ENCODE data around the gene DAP. TPM values are rescaled to one million over a fixed set of nuclear protein-coding genes. Genes with fewer than 3 reads are reported as not detected.

Gene DAP
- total and polyA plus RNA-seq, 2 donors: 14.1 to 34.4 TPM

GRCh38 chr5:10676224-10676623 is 84.8 kb downstream of the DAP start:
- no peaks in the 10 kb centered on the region for H3K9me3 ChIP-seq (ENCODE audit: control insufficient read depth in 2 of 2, insufficient read depth in 1 of 2, low read length in 1 of 2)
- 95% methylated on average over 4 of the region's 4 CpGs for WGBS
- no peak for DNase-seq (ENCODE audit: low read depth in 6 of 9, low spot score in 9 of 9)
- H3K36me3 ChIP-seq (ENCODE audit: control insufficient read depth in 2 of 2, insufficient read depth in 2 of 2, low read length in 1 of 2): peaks cover 18 to 30% of the 10 kb centered on the region in 2 donors
- H3K27ac ChIP-seq (ENCODE audit: low read depth in 1 of 2, low read length in 1 of 2): no peak overlapping the region
- H3K4me1 ChIP-seq (ENCODE audit: control insufficient read depth in 2 of 2, insufficient read depth in 2 of 2, low read length in 2 of 2): no peaks in the 10 kb centered on the region
- H3K4me3 ChIP-seq (ENCODE audit: low read length in 2 of 2): no peak overlapping the region
- no peaks in the 10 kb centered on the region for H3K27me3 ChIP-seq (ENCODE audit: control insufficient read depth in 2 of 2, insufficient read depth in 1 of 2, low read length in 1 of 2)

- 89% methylated on average over 14 of the region's 14 CpGs for WGBS
- no peak overlapping the region for H3K27ac ChIP-seq (ENCODE audit: low read depth in 1 of 2, low read length in 1 of 2)
- H3K4me3 ChIP-seq (ENCODE audit: low read length in 2 of 2): no peak overlapping the region
- H3K27me3 ChIP-seq (ENCODE audit: control insufficient read depth in 2 of 2, insufficient read depth in 1 of 2, low read length in 1 of 2): no peaks in the 10 kb centered on the region
- H3K36me3 ChIP-seq (ENCODE audit: control insufficient read depth in 2 of 2, insufficient read depth in 2 of 2, low read length in 1 of 2): peaks cover 10 to 21% of the 10 kb centered on the region in 2 donors
- no peaks in the 10 kb centered on the region for H3K4me1 ChIP-seq (ENCODE audit: control insufficient read depth in 2 of 2, insufficient read depth in 2 of 2, low read length in 2 of 2)
- no peaks in the 10 kb centered on the region for H3K9me3 ChIP-seq (ENCODE audit: control insufficient read depth in 2 of 2, insufficient read depth in 1 of 2, low read length in 1 of 2)
- no peak for DNase-seq (ENCODE audit: low read depth in 6 of 9, low spot score in 9 of 9)
Observed at GRCh38 chr5:10675177-10675700, 85.8 kb downstream of the DAP start.

DNA sequence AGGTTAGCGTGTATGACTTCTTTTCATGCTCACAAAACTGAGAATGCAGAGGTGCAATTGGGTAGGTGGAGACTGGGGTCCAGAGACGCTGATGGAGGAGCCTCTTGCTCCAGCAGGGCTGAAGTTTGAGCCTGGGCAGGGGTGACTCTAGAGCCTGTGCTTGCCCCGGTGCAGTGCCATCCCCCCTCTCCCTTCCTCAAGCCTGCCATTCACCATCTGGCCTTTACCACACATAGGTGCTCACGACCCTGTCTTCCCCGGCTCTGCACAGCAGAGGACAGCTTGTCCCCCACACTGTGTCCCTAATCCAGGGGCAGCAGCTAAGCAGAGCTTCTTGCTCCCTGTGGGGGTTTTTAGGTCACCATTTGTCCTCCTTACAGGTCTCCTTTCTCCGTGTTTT is 86.5 kb downstream of the DAP start:
- WGBS: 80% methylated on average over 6 of the region's 6 CpGs
- H3K27ac ChIP-seq (ENCODE audit: low read depth in 1 of 2, low read length in 1 of 2): no peak overlapping the region
- no peak overlapping the region for H3K4me3 ChIP-seq (ENCODE audit: low read length in 2 of 2)
- no peaks in the 10 kb centered on the region for H3K9me3 ChIP-seq (ENCODE audit: control insufficient read depth in 2 of 2, insufficient read depth in 1 of 2, low read length in 1 of 2)
- DNase-seq (ENCODE audit: low read depth in 6 of 9, low spot score in 9 of 9): no peak
- no peaks in the 10 kb centered on the region for H3K4me1 ChIP-seq (ENCODE audit: control insufficient read depth in 2 of 2, insufficient read depth in 2 of 2, low read length in 2 of 2)
- no peaks in the 10 kb centered on the region for H3K27me3 ChIP-seq (ENCODE audit: control insufficient read depth in 2 of 2, insufficient read depth in 1 of 2, low read length in 1 of 2)
- H3K36me3 ChIP-seq (ENCODE audit: control insufficient read depth in 2 of 2, insufficient read depth in 2 of 2, low read length in 1 of 2): peaks cover 4 to 14% of the 10 kb centered on the region in 2 donors

- 95% methylated on average over 11 of the region's 11 CpGs for WGBS
- H3K36me3 ChIP-seq (ENCODE audit: control insufficient read depth in 2 of 2, insufficient read depth in 2 of 2, low read length in 1 of 2): peaks cover 0 to 9% of the 10 kb centered on the region in 2 donors
- H3K4me1 ChIP-seq (ENCODE audit: control insufficient read depth in 2 of 2, insufficient read depth in 2 of 2, low read length in 2 of 2): no peaks in the 10 kb centered on the region
- H3K9me3 ChIP-seq (ENCODE audit: control insufficient read depth in 2 of 2, insufficient read depth in 1 of 2, low read length in 1 of 2): no peaks in the 10 kb centered on the region
- H3K27ac ChIP-seq (ENCODE audit: low read depth in 1 of 2, low read length in 1 of 2): no peak overlapping the region
- no peak overlapping the region for H3K4me3 ChIP-seq (ENCODE audit: low read length in 2 of 2)
- no peak for DNase-seq (ENCODE audit: low read depth in 6 of 9, low spot score in 9 of 9)
- no peaks in the 10 kb centered on the region for H3K27me3 ChIP-seq (ENCODE audit: control insufficient read depth in 2 of 2, insufficient read depth in 1 of 2, low read length in 1 of 2)
Observed at GRCh38 chr5:10674096-10674495, 86.9 kb downstream of the DAP start.

- Histone ChIP-seq H3K4me1 (ENCODE audit: control insufficient read depth in 2 of 2, insufficient read depth in 2 of 2, low read length in 2 of 2) (no peaks in the 10 kb centered on the region), H3K4me3 (ENCODE audit: low read length in 2 of 2) (no peak overlapping the region), H3K9me3 (ENCODE audit: control insufficient read depth in 2 of 2, insufficient read depth in 1 of 2, low read length in 1 of 2) (no peaks in the 10 kb centered on the region), H3K36me3 (ENCODE audit: control insufficient read depth in 2 of 2, insufficient read depth in 2 of 2, low read length in 1 of 2) (peaks cover 0 to 6% of the 10 kb centered on the region in 2 donors), H3K27ac (ENCODE audit: low read depth in 1 of 2, low read length in 1 of 2) (no peak overlapping the region), H3K27me3 (ENCODE audit: control insufficient read depth in 2 of 2, insufficient read depth in 1 of 2, low read length in 1 of 2) (no peaks in the 10 kb centered on the region)
- DNase-seq (ENCODE audit: low read depth in 6 of 9, low spot score in 9 of 9): no peak
- WGBS: 91% methylated on average over 9 of the region's 9 CpGs
Observed at GRCh38 chr5:10673407-10673806, 87.6 kb downstream of the DAP start.

GRCh38 chr5:10673017-10673389 is 88.0 kb downstream of the DAP start:
- Histone ChIP-seq H3K4me1 (ENCODE audit: control insufficient read depth in 2 of 2, insufficient read depth in 2 of 2, low read length in 2 of 2) (no peaks in the 10 kb centered on the region), H3K4me3 (ENCODE audit: low read length in 2 of 2) (no peak overlapping the region), H3K36me3 (ENCODE audit: control insufficient read depth in 2 of 2, insufficient read depth in 2 of 2, low read length in 1 of 2) (peaks cover 0 to 4% of the 10 kb centered on the region in 2 donors), H3K27ac (ENCODE audit: low read depth in 1 of 2, low read length in 1 of 2) (no peak overlapping the region), H3K9me3 (ENCODE audit: control insufficient read depth in 2 of 2, insufficient read depth in 1 of 2, low read length in 1 of 2) (no peaks in the 10 kb centered on the region), H3K27me3 (ENCODE audit: control insufficient read depth in 2 of 2, insufficient read depth in 1 of 2, low read length in 1 of 2) (no peaks in the 10 kb centered on the region)
- DNase-seq (ENCODE audit: low read depth in 6 of 9, low spot score in 9 of 9): no peak
- 96% methylated on average over 8 of the region's 8 CpGs for WGBS

- WGBS: 96% methylated on average over 7 of the region's 7 CpGs
- peaks cover 0 to under 1% of the 10 kb centered on the region in 2 donors for H3K36me3 ChIP-seq (ENCODE audit: control insufficient read depth in 2 of 2, insufficient read depth in 2 of 2, low read length in 1 of 2)
- DNase-seq (ENCODE audit: low read depth in 6 of 9, low spot score in 9 of 9): no peak
- no peaks in the 10 kb centered on the region for H3K9me3 ChIP-seq (ENCODE audit: control insufficient read depth in 2 of 2, insufficient read depth in 1 of 2, low read length in 1 of 2)
- no peak overlapping the region for H3K4me3 ChIP-seq (ENCODE audit: low read length in 2 of 2)
- H3K27me3 ChIP-seq (ENCODE audit: control insufficient read depth in 2 of 2, insufficient read depth in 1 of 2, low read length in 1 of 2): no peaks in the 10 kb centered on the region
- H3K27ac ChIP-seq (ENCODE audit: low read depth in 1 of 2, low read length in 1 of 2): no peak overlapping the region
- H3K4me1 ChIP-seq (ENCODE audit: control insufficient read depth in 2 of 2, insufficient read depth in 2 of 2, low read length in 2 of 2): no peaks in the 10 kb centered on the region
Observed at GRCh38 chr5:10672146-10673016, 88.7 kb downstream of the DAP start.

GRCh38 chr5:10671041-10672008 is 89.7 kb downstream of the DAP start:
- Histone ChIP-seq H3K9me3 (ENCODE audit: control insufficient read depth in 2 of 2, insufficient read depth in 1 of 2, low read length in 1 of 2) (no peaks in the 10 kb centered on the region), H3K27ac (ENCODE audit: low read depth in 1 of 2, low read length in 1 of 2) (no peak overlapping the region), H3K4me1 (ENCODE audit: control insufficient read depth in 2 of 2, insufficient read depth in 2 of 2, low read length in 2 of 2) (peaks cover 0 to 2% of the 10 kb centered on the region in 2 donors), H3K27me3 (ENCODE audit: control insufficient read depth in 2 of 2, insufficient read depth in 1 of 2, low read length in 1 of 2) (no peaks in the 10 kb centered on the region), H3K36me3 (ENCODE audit: control insufficient read depth in 2 of 2, insufficient read depth in 2 of 2, low read length in 1 of 2) (no peaks in the 10 kb centered on the region), H3K4me3 (ENCODE audit: low read length in 2 of 2) (no peak overlapping the region)
- no peak for DNase-seq (ENCODE audit: low read depth in 6 of 9, low spot score in 9 of 9)
- 88% methylated on average over 14 of the region's 14 CpGs for WGBS

DNA sequence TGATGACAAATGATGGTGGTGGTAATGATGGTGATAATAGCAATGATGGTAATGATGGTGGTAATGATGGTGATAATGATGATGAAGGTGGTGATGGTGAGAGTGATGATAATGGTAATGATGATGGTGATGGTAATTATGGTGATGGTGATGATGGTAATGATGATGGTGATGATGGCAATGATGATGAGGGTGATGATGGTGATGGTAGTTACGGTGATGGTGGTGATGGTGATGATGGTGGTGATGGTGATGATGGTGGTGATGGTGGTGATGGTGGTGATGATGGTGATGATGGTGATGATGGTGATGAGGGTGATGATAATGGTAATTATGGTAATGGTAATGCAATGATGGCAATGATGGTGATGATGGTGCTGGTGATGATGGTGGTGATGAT is 91.1 kb downstream of the DAP start:
- Histone ChIP-seq H3K4me1 (ENCODE audit: control insufficient read depth in 2 of 2, insufficient read depth in 2 of 2, low read length in 2 of 2) (peaks cover 0 to 10% of the 10 kb centered on the region in 2 donors), H3K4me3 (ENCODE audit: low read length in 2 of 2) (no peak overlapping the region), H3K9me3 (ENCODE audit: control insufficient read depth in 2 of 2, insufficient read depth in 1 of 2, low read length in 1 of 2) (no peaks in the 10 kb centered on the region), H3K36me3 (ENCODE audit: control insufficient read depth in 2 of 2, insufficient read depth in 2 of 2, low read length in 1 of 2) (no peaks in the 10 kb centered on the region), H3K27me3 (ENCODE audit: control insufficient read depth in 2 of 2, insufficient read depth in 1 of 2, low read length in 1 of 2) (no peaks in the 10 kb centered on the region), H3K27ac (ENCODE audit: low read depth in 1 of 2, low read length in 1 of 2) (no peak overlapping the region)
- WGBS: 98% methylated on average over 1 of the region's 1 CpG
- DNase-seq (ENCODE audit: low read depth in 6 of 9, low spot score in 9 of 9): no peak

Measured in thymus (tissue), 11 donors.